ENCODE results near the gene NRP2.

DNA sequence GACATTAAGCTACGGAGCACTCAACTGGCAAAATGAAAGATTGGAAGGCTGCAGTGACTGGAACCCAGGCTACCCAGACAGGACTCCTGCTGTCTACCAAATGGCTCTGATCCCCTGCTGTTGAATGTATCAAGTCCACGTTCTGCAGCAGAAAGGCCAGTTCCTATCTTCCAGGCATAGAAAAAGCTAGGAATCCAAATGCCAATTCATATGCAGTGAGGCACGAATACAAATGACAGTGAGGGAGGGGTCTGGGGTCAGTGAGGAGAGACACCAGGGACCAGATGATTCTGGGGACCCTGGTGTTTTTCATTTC is 5.3 kb downstream of the NRP2 start:
- TF ChIP-seq, protein P1, sequence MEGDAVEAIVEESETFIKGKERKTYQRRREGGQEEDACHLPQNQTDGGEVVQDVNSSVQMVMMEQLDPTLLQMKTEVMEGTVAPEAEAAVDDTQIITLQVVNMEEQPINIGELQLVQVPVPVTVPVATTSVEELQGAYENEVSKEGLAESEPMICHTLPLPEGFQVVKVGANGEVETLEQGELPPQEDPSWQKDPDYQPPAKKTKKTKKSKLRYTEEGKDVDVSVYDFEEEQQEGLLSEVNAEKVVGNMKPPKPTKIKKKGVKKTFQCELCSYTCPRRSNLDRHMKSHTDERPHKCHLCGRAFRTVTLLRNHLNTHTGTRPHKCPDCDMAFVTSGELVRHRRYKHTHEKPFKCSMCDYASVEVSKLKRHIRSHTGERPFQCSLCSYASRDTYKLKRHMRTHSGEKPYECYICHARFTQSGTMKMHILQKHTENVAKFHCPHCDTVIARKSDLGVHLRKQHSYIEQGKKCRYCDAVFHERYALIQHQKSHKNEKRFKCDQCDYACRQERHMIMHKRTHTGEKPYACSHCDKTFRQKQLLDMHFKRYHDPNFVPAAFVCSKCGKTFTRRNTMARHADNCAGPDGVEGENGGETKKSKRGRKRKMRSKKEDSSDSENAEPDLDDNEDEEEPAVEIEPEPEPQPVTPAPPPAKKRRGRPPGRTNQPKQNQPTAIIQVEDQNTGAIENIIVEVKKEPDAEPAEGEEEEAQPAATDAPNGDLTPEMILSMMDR (IDR thresholded peaks at IDR 0.05): no peak
- TF ChIP-seq POLR2A (IDR thresholded peaks at IDR 0.05): no peak
- TF ChIP-seq POLR2AphosphoS5 (IDR thresholded peaks at IDR 0.05): no peak

Measured in prostate gland (tissue), 2 donors.